ENCODE results near the gene SAXO2. TPM values are rescaled to one million over a fixed set of nuclear protein-coding genes. Genes with fewer than 3 reads are reported as not detected.

SAXO2 gene
- total and polyA plus RNA-seq, 2 experiments from 2014 or later, result 0.73 to 10.1 TPM

- Histone ChIP-seq H3K27me3 (ENCODE audit: insufficient read depth) (no peaks in the 10 kb centered on the region), H3K4me2 (no peak overlapping the region), H3K79me2 (replicated peaks; ENCODE audit: insufficient read depth) (no peaks in the 10 kb centered on the region), H3K36me3 (ENCODE audit: insufficient read depth) (no peaks in the 10 kb centered on the region), H4K20me1 (replicated peaks; ENCODE audit: insufficient read depth) (no peaks in the 10 kb centered on the region), H3F3A (replicated peaks; ENCODE audit: low read depth) (no peaks in the 10 kb centered on the region), H3K4me1 (ENCODE audit: insufficient read depth) (no peaks in the 10 kb centered on the region), H3K27ac (ENCODE audit: low read depth) (no peak overlapping the region), H2AFZ (peak overlapping the region; percentile 63; the same call in 1 of the 2 replicates), H3K9me2 (ENCODE audit: insufficient read depth) (no peaks in the 10 kb centered on the region), H3K4me3 (no peak overlapping the region)
- Mint-ChIP-seq H3K27ac (no peak overlapping the region), H3K36me3 (ENCODE audit: low read depth) (no peaks in the 10 kb centered on the region), H3K4me1 (peaks cover 11% of the 10 kb centered on the region; the same call in 2 of the 3 replicates), H3K27me3 (ENCODE audit: insufficient read depth, low read depth, poor library complexity) (peaks cover 2% of the 10 kb centered on the region), H3K4me3 (no peak overlapping the region), H3K9me3 (peaks cover 2% of the 10 kb centered on the region; the same call in 1 of the 3 replicates)
- no peak for TF ChIP-seq ETS1 (IDR thresholded peaks at IDR 0.05)
- no peak for TF ChIP-seq CTCF (conservative IDR thresholded peaks at IDR 0.05; ENCODE audit: low read depth in 2 of 2)
- no peak for TF ChIP-seq ZNF331 (CRISPR knock-in tag; IDR thresholded peaks at IDR 0.05; ENCODE audit: low read depth)
- ATAC-seq (peak; percentile 82), DNase-seq (ENCODE audit: low spot score) (peak; percentile 25)
Observed at GRCh38 chr15:82294061-82294690, 31.6 kb downstream of the SAXO2 start.

GRCh38 chr15:82297546-82297945, 34.9 kb downstream of the SAXO2 start:
- Histone ChIP-seq H3K27me3 (ENCODE audit: insufficient read depth) (no peaks in the 10 kb centered on the region), H3K79me2 (replicated peaks; ENCODE audit: insufficient read depth) (no peaks in the 10 kb centered on the region), H3K36me3 (ENCODE audit: insufficient read depth) (no peaks in the 10 kb centered on the region), H3K9me2 (ENCODE audit: insufficient read depth) (no peaks in the 10 kb centered on the region), H4K20me1 (replicated peaks; ENCODE audit: insufficient read depth) (no peaks in the 10 kb centered on the region), H3F3A (replicated peaks; ENCODE audit: low read depth) (no peaks in the 10 kb centered on the region), H3K27ac (ENCODE audit: low read depth) (no peak overlapping the region), H3K4me3 (no peak overlapping the region), H3K4me1 (ENCODE audit: insufficient read depth) (no peaks in the 10 kb centered on the region), H3K4me2 (no peak overlapping the region), H2AFZ (peak overlapping the region; percentile 18; the same call in 1 of the 2 replicates)
- H3K36me3 Mint-ChIP-seq (ENCODE audit: low read depth), result no peaks in the 10 kb centered on the region
- no peak for DNase-seq (ENCODE audit: low spot score)
- H3K9me3 Mint-ChIP-seq, result no peaks in the 10 kb centered on the region
- peaks cover 11% of the 10 kb centered on the region; the same call in 2 of the 3 replicates for H3K4me1 Mint-ChIP-seq
- H3K27me3 Mint-ChIP-seq (ENCODE audit: insufficient read depth, low read depth, poor library complexity), result peaks cover 12% of the 10 kb centered on the region
- ATAC-seq, result no peak
- no peak overlapping the region for H3K4me3 Mint-ChIP-seq
- no peak overlapping the region for H3K27ac Mint-ChIP-seq
- TF ChIP-seq ZNF114 (CRISPR knock-in tag; IDR thresholded peaks at IDR 0.05), result no peak
- TF ChIP-seq ZNF462 (CRISPR knock-in tag; IDR thresholded peaks at IDR 0.05), result no peak
- TF ChIP-seq JUNB (IDR thresholded peaks at IDR 0.05; ENCODE audit: unreplicated experiment), result no peak
- no peak for TF ChIP-seq STAT1 (IDR thresholded peaks at IDR 0.05; ENCODE audit: unreplicated experiment)
- no peak for TF ChIP-seq NANOG (IDR thresholded peaks at IDR 0.05; ENCODE audit: borderline replicate concordance)
- no peak for TF ChIP-seq ETS1 (IDR thresholded peaks at IDR 0.05)
- TF ChIP-seq EZH2 (IDR thresholded peaks at IDR 0.05; ENCODE audit: low read depth, unreplicated experiment), result no peak
- TF ChIP-seq EZH2phosphoT487 (IDR thresholded peaks at IDR 0.05; ENCODE audit: unreplicated experiment), result no peak
- TF ChIP-seq POLR2AphosphoS5 (IDR thresholded peaks at IDR 0.05; ENCODE audit: low read depth), result no peak
- TF ChIP-seq ZNF331 (CRISPR knock-in tag; IDR thresholded peaks at IDR 0.05; ENCODE audit: low read depth), result no peak

All from GM23338 (cell line).